LNCAP (cell line): ENCODE measurements around the gene ATXN3.

Experiments
- CTCF ChIP-seq: fragments of 450-650 bp; IDR thresholded peaks from 2 replicates; pipeline ENCODE4 v1.5.1; 2017; ENCODE audit warnings: mild to moderate bottlenecking

ATXN3 gene

DNA sequence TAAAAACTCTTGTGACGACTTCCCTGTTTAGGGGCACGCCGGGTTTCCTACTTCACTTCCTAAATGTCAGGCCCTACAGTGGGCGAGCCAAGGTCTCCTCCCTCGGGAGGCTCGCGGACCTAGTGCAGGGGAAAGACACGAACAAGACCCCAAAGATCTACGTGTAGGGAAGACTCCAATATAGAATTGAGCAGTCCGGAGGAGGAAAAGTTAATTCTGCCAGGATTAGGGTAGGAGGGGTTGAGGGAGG is 564 bp downstream of the ATXN3 start:
- TF ChIP-seq CTCF = no peak

DNA sequence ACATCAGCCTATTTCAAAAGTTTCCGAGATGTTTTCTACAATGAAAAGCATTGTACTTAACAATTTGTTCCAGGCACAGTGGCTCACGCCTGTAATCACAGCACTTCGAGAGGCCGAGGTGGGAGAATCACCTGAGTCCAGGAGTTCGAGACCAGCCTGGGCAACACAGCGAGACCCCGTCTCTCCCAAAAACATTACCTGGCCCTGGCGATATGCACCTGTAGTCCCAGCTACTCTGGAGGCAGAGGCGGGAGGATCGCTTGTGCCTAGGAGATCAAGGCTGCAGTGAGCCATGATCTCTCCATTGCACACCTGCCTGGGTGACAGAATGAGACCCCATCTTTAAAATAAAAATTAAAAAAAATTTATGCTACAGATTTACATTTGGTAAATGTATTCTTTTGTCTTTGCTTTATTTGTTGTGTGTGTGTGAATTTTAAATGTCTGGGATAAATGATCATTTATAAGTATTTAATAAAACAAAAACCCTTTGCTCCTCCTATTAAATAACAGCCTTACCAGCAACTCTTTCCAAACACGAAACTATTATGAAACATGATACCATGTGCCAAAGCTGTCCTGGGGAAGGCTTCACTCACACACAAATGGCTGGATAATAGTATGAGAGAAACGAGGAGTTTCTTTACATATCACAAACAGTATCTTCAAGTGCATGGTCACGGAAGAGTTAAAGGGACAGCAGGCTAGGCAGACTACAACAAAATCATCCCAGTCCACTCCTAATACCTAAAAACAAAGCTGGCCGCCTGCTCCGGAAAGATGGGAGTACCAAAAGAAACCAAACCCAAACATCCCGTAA is 1.1 kb downstream of the ATXN3 start:
- TF ChIP-seq CTCF = no peak

GRCh38 chr14:92103363-92103989 is 2.9 kb downstream of the ATXN3 start:
- no peak for TF ChIP-seq CTCF

GRCh38 chr14:92099802-92100201 is 6.6 kb downstream of the ATXN3 start:
- TF ChIP-seq CTCF = no peak

- TF ChIP-seq CTCF = no peak; the same call in 1 of the 2 replicates
Measured at GRCh38 chr14:92093320-92093719, 13.1 kb downstream of the ATXN3 start.

DNA sequence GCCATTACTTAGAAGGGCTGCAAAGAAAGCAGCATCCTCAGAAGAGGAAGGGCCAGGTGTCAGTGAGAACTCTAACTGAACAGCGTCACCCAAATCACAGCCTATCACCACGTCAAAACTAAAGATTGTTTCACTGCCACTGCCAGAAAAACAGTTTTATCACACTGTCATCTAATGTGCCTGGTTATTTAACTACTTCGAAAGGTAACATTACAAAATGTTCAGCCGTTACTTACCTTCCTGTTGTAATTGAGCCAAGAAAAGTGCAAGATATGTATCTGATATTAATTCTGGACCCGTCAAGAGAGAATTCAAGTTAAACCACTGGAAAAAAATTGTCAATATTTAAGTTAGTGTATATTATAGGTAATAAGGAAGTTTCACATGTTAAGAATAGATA is 17.9 kb downstream of the ATXN3 start:
- no peak for TF ChIP-seq CTCF

GRCh38 chr14:92074555-92074954 is 31.8 kb downstream of the ATXN3 start:
- no peak for TF ChIP-seq CTCF
